ENCODE results near the gene DDX6.

GRCh38 chr11:118819334-118820024 is 28.5 kb upstream of the DDX6 start:
- TF ChIP-seq, protein P1, sequence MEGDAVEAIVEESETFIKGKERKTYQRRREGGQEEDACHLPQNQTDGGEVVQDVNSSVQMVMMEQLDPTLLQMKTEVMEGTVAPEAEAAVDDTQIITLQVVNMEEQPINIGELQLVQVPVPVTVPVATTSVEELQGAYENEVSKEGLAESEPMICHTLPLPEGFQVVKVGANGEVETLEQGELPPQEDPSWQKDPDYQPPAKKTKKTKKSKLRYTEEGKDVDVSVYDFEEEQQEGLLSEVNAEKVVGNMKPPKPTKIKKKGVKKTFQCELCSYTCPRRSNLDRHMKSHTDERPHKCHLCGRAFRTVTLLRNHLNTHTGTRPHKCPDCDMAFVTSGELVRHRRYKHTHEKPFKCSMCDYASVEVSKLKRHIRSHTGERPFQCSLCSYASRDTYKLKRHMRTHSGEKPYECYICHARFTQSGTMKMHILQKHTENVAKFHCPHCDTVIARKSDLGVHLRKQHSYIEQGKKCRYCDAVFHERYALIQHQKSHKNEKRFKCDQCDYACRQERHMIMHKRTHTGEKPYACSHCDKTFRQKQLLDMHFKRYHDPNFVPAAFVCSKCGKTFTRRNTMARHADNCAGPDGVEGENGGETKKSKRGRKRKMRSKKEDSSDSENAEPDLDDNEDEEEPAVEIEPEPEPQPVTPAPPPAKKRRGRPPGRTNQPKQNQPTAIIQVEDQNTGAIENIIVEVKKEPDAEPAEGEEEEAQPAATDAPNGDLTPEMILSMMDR (IDR thresholded peaks at IDR 0.05; ENCODE audit: low read length): no peak
- no peak for TF ChIP-seq EZH2phosphoT487 (IDR thresholded peaks at IDR 0.05; ENCODE audit: low read length)

All from MM.1S (cell line).